ENCODE data around the gene DNAAF1.

DNA sequence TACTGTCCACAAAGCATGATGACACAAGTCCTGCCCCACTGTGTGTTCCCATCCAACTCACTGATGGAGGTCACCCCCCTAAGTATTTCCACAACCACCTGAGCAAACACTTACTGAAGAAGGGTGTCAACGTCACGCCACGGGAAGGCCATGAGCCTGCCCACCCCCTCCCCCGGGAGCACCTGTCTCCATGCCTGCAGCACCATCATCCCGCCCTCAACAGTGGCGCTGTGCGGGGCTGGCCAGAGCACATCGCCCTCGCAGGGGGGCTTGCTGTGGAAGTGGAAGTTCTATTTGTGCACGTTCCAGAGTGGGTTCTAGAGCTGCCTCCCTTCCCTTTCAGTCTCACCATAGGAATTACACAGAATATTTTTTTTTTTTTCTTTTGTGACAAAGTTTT, 24.1 kb upstream of the DNAAF1 start:
- TF ChIP-seq, protein P1, sequence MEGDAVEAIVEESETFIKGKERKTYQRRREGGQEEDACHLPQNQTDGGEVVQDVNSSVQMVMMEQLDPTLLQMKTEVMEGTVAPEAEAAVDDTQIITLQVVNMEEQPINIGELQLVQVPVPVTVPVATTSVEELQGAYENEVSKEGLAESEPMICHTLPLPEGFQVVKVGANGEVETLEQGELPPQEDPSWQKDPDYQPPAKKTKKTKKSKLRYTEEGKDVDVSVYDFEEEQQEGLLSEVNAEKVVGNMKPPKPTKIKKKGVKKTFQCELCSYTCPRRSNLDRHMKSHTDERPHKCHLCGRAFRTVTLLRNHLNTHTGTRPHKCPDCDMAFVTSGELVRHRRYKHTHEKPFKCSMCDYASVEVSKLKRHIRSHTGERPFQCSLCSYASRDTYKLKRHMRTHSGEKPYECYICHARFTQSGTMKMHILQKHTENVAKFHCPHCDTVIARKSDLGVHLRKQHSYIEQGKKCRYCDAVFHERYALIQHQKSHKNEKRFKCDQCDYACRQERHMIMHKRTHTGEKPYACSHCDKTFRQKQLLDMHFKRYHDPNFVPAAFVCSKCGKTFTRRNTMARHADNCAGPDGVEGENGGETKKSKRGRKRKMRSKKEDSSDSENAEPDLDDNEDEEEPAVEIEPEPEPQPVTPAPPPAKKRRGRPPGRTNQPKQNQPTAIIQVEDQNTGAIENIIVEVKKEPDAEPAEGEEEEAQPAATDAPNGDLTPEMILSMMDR (conservative IDR thresholded peaks at IDR 0.05; ENCODE audit: low read depth in 2 of 2) = no peak
- TF ChIP-seq, protein P2, sequence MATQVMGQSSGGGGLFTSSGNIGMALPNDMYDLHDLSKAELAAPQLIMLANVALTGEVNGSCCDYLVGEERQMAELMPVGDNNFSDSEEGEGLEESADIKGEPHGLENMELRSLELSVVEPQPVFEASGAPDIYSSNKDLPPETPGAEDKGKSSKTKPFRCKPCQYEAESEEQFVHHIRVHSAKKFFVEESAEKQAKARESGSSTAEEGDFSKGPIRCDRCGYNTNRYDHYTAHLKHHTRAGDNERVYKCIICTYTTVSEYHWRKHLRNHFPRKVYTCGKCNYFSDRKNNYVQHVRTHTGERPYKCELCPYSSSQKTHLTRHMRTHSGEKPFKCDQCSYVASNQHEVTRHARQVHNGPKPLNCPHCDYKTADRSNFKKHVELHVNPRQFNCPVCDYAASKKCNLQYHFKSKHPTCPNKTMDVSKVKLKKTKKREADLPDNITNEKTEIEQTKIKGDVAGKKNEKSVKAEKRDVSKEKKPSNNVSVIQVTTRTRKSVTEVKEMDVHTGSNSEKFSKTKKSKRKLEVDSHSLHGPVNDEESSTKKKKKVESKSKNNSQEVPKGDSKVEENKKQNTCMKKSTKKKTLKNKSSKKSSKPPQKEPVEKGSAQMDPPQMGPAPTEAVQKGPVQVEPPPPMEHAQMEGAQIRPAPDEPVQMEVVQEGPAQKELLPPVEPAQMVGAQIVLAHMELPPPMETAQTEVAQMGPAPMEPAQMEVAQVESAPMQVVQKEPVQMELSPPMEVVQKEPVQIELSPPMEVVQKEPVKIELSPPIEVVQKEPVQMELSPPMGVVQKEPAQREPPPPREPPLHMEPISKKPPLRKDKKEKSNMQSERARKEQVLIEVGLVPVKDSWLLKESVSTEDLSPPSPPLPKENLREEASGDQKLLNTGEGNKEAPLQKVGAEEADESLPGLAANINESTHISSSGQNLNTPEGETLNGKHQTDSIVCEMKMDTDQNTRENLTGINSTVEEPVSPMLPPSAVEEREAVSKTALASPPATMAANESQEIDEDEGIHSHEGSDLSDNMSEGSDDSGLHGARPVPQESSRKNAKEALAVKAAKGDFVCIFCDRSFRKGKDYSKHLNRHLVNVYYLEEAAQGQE (IDR thresholded peaks at IDR 0.05; ENCODE audit: unreplicated experiment) = no peak
- TF ChIP-seq EZH2 (IDR thresholded peaks at IDR 0.05; ENCODE audit: low read depth, unreplicated experiment) (no peak), POLR2AphosphoS5 (IDR thresholded peaks at IDR 0.05; ENCODE audit: low read depth) (no peak), EZH2phosphoT487 (IDR thresholded peaks at IDR 0.05; ENCODE audit: unreplicated experiment) (no peak), JUNB (IDR thresholded peaks at IDR 0.05; ENCODE audit: unreplicated experiment) (no peak), CREB1 (CRISPR knock-in tag; IDR thresholded peaks at IDR 0.05; ENCODE audit: low read depth) (no peak), NANOG (IDR thresholded peaks at IDR 0.05; ENCODE audit: borderline replicate concordance) (no peak), ZNF114 (CRISPR knock-in tag; IDR thresholded peaks at IDR 0.05) (no peak), STAT1 (IDR thresholded peaks at IDR 0.05; ENCODE audit: unreplicated experiment) (no peak)
- TF ChIP-seq, protein P3, sequence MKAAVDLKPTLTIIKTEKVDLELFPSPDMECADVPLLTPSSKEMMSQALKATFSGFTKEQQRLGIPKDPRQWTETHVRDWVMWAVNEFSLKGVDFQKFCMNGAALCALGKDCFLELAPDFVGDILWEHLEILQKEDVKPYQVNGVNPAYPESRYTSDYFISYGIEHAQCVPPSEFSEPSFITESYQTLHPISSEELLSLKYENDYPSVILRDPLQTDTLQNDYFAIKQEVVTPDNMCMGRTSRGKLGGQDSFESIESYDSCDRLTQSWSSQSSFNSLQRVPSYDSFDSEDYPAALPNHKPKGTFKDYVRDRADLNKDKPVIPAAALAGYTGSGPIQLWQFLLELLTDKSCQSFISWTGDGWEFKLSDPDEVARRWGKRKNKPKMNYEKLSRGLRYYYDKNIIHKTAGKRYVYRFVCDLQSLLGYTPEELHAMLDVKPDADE (IDR thresholded peaks at IDR 0.05) = no peak
- TF ChIP-seq, protein P4, sequence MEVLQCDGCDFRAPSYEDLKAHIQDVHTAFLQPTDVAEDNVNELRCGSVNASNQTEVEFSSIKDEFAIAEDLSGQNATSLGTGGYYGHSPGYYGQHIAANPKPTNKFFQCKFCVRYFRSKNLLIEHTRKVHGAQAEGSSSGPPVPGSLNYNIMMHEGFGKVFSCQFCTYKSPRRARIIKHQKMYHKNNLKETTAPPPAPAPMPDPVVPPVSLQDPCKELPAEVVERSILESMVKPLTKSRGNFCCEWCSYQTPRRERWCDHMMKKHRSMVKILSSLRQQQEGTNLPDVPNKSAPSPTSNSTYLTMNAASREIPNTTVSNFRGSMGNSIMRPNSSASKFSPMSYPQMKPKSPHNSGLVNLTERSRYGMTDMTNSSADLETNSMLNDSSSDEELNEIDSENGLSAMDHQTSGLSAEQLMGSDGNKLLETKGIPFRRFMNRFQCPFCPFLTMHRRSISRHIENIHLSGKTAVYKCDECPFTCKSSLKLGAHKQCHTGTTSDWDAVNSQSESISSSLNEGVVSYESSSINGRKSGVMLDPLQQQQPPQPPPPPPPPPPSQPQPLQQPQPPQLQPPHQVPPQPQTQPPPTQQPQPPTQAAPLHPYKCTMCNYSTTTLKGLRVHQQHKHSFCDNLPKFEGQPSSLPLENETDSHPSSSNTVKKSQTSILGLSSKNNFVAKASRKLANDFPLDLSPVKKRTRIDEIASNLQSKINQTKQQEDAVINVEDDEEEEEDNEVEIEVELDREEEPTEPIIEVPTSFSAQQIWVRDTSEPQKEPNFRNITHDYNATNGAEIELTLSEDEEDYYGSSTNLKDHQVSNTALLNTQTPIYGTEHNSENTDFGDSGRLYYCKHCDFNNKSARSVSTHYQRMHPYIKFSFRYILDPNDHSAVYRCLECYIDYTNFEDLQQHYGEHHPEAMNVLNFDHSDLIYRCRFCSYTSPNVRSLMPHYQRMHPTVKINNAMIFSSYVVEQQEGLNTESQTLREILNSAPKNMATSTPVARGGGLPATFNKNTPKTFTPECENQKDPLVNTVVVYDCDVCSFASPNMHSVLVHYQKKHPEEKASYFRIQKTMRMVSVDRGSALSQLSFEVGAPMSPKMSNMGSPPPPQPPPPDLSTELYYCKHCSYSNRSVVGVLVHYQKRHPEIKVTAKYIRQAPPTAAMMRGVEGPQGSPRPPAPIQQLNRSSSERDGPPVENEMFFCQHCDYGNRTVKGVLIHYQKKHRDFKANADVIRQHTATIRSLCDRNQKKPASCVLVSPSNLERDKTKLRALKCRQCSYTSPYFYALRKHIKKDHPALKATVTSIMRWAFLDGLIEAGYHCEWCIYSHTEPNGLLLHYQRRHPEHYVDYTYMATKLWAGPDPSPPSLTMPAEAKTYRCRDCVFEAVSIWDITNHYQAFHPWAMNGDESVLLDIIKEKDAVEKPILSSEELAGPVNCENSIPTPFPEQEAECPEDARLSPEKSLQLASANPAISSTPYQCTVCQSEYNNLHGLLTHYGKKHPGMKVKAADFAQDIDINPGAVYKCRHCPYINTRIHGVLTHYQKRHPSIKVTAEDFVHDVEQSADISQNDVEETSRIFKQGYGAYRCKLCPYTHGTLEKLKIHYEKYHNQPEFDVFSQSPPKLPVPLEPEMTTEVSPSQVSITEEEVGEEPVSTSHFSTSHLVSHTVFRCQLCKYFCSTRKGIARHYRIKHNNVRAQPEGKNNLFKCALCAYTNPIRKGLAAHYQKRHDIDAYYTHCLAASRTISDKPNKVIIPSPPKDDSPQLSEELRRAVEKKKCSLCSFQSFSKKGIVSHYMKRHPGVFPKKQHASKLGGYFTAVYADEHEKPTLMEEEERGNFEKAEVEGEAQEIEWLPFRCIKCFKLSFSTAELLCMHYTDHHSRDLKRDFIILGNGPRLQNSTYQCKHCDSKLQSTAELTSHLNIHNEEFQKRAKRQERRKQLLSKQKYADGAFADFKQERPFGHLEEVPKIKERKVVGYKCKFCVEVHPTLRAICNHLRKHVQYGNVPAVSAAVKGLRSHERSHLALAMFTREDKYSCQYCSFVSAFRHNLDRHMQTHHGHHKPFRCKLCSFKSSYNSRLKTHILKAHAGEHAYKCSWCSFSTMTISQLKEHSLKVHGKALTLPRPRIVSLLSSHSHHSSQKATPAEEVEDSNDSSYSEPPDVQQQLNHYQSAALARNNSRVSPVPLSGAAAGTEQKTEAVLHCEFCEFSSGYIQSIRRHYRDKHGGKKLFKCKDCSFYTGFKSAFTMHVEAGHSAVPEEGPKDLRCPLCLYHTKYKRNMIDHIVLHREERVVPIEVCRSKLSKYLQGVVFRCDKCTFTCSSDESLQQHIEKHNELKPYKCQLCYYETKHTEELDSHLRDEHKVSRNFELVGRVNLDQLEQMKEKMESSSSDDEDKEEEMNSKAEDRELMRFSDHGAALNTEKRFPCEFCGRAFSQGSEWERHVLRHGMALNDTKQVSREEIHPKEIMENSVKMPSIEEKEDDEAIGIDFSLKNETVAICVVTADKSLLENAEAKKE (CRISPR knock-in tag; IDR thresholded peaks at IDR 0.05) = no peak
